Retinal pigment epithelial cell (primary cell): ENCODE results near the gene PREP.
A peak's percentile ranks its signal among the peaks of the same experiment; 100 is the strongest.

Source experiments
- DNase-seq: peaks from one replicate; pipeline ENCODE4 v3.0.0-alpha.2; 2010; ENCODE audit warnings: low read depth
- H3K4me3 ChIP-seq: 2 replicates; pipeline ENCODE4 v1.5.1; 2011; ENCODE audit warnings: mild to moderate bottlenecking, low read length, control low read depth, moderate library complexity
- CTCF ChIP-seq: conservative IDR thresholded peaks from 2 replicates; pipeline ENCODE4 v1.5.1; 2011; ENCODE audit warnings: low read depth, low read length, control low read depth, inconsistent platforms

Gene PREP

DNA sequence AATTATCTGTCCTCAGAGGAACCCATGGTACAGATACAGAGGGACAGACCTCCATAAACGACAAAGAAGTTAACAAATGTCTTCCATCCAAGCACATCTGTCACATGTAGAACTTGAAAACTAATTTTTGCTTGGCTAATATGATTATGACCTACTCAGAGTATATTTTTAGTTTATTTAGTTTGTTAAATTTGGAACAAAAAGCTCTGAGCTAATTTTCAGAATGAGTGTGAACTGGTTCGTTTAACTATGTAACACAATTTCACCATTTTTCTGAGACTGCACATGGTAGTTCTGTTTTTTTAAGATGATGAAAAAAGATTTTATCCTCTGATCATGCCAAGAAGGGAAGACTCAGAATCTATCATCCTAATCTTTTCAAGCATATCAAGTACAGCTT lies 34.4 kb upstream of the PREP start:
- no peak for DNase-seq
- no peak for TF ChIP-seq CTCF

DNA sequence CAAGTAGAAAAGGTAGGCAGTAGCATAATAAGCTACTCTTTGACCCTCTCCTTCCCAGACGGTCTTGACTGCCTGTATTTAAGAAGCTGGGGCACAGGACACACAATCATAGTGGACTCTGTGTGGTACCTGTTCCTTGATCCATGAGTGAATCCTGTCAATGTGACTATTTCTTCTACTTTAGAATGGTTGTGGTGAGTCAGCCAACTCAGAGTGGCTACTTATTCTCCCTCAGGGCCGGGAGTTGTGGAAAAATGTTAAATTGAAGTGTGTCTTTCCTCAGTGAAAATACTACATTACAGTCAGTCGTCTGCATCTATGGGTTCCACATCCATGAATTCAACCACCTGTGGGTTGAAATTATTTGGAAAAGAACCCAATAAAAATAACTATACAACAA lies 30.8 kb upstream of the PREP start:
- DNase-seq, result no peak

More for the DNA sequence above, 34.4 kb upstream of the PREP start:
- no peak overlapping the region for H3K4me3 ChIP-seq

DNA sequence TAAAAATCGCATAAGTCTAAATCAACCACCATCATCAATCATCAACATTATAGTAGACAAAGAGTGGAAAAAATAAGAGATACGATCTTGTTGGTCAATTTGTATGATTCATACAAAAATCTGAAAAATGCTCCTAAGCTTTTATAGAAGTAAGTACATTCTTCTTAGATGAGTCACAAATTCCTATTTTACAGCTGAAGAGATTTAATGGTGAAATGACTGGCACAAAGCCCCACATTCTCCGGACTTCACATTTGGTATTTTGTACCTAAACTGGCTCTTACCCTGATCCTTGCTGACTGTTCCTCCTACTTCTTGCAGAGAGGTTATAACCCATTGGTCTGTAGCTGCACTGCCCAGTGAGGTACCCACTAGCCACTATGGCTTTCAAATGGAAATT lies 29.9 kb upstream of the PREP start:
- TF ChIP-seq CTCF, result no peak
- DNase-seq, result peak; percentile 85

More for the DNA sequence above, 30.8 kb upstream of the PREP start:
- no peak overlapping the region for H3K4me3 ChIP-seq
- TF ChIP-seq CTCF, result no peak

DNA sequence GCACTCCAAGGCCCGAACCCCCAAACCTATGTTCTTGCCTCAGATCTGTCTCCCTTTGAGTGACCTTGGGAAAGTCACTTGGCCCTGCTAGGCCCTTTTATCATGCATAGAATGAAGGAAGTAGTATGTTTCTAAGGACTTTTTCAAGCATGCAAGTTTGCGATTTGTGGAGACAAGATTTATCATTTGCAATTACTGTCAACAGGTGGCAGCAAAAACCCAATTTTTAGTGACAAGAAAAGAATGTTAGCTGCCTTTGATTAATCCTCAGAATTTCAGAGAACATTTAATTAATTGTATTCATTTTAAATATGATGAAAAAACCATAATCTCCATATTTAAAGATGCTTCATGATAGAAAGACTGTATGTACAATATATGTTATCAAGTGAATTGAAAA lies 28.3 kb upstream of the PREP start:
- peak; percentile 55 for TF ChIP-seq CTCF
- no peak for DNase-seq
- no peak overlapping the region for H3K4me3 ChIP-seq

More for the DNA sequence above, 29.9 kb upstream of the PREP start:
- H3K4me3 ChIP-seq, result no peak overlapping the region

GRCh38 chr6:105430685-105431084 lies 27.8 kb upstream of the PREP start:
- DNase-seq, result no peak
- H3K4me3 ChIP-seq, result no peak overlapping the region
- TF ChIP-seq CTCF, result no peak

DNA sequence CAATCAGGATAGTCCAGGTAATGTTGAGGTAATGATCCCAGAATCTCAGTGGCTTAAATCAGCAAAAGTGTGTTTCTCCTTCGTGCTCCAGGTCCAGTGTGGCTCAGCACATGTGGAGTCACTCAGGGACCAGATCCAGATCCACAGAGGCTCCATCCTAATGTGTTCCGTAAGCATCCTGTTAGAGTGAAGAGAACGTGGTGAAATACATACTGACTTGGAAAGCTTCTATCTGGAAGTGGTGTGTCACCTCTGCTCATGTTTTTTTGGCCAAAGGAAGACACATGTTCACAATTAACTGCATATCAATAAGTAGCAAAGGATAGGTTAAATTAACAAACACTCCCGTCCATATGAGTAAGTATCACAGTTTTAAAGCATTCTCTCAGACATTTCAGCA lies 26.8 kb upstream of the PREP start:
- H3K4me3 ChIP-seq, result no peak overlapping the region
- TF ChIP-seq CTCF, result no peak
- no peak for DNase-seq

DNA sequence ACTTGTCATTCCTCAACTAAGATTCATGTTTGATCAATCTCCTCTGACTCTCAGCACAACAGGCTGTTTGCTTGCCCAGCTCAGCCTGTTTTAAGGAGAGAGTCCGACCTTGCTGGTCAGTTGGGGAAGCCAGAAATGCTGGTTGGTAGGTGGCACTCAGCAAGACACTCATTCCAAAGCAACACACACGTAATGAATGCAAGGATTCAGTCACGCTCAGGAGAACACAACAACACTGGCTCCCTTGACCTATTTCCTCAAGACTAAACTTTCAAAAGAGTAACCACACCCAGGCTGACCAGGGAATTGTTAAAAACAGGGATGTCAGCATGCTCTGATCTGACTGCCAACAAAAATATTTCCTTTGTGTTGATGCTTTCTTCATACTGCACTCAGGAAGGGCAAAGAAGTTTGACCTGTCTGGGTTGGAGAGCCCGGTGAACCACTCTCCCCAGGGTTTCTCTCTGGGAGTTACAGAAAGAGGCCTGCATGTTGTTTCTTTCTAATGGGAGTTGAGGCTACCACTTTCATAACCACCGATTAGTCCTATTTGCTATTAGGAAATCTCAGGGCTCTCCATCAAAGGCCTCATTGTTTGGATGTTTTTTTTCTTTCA lies 25.6 kb upstream of the PREP start:
- H3K4me3 ChIP-seq, result no peak overlapping the region
- DNase-seq, result no peak
- no peak for TF ChIP-seq CTCF
